Lower leg skin (tissue), 4 donors: Measurements from ENCODE around the gene GLOD4. TPM values are rescaled to one million over a fixed set of nuclear protein-coding genes. Genes with fewer than 3 reads are reported as not detected.

Experiments
- DNase-seq, 2 donors: peaks; one replicate each; pipeline ENCODE4 v3.0.0-alpha.2; 2019; ENCODE audit warnings: low spot score in 2 of 2
- H3K4me3 ChIP-seq: fragments of 200-600 bp; sonication (generic); 2 replicates; pipeline ENCODE4 v1.5.1; 2017; ENCODE audit warnings: mild to moderate bottlenecking, low read depth; ENCODE audit not compliant: poor library complexity, severe bottlenecking
- POLR2A ChIP-seq, 2 donors: fragments of 450-650 bp; IDR thresholded peaks; one replicate each; pipeline ENCODE4 v1.6.1; 2016 to 2017; ENCODE audit warnings: antibody characterized with exemption in 2 of 2, mild to moderate bottlenecking in 1 of 2, moderate library complexity in 1 of 2
- WGBS, 2 donors: methylation state at CpG; one replicate each; pipeline ENCODE4 v1.1.5; 2018; 5-methylcytosine and 5-hydroxymethylcytosine counted together
- intact Hi-C: fragments of 100-400 bp; cut with DNase I; formaldehyde crosslinking; loops from one replicate; pipeline ENCODE4 v1.15.0; 2023; ENCODE audit warnings: low total_unique reads
- total RNA-seq, 4 donors: library from RNA; depleted of rRNA; stranded (reverse); fragments of >200 nt; gene quantifications; one replicate each; pipeline ENCODE4 v1.1.0, GENCODE V29; 2016
- TF ChIP-seq, protein P1 (sequence below), 3 donors: fragments of 450-650 bp; IDR thresholded peaks; one replicate each; pipeline ENCODE4 v1.5.1; 2016; ENCODE audit warnings: antibody characterized with exemption in 3 of 3, mild to moderate bottlenecking in 3 of 3, moderate library complexity in 2 of 3

The GLOD4 gene
- total RNA-seq, 4 donors from 2014 or later: 69.7 to 99.5 (median 84.0) TPM

DNA sequence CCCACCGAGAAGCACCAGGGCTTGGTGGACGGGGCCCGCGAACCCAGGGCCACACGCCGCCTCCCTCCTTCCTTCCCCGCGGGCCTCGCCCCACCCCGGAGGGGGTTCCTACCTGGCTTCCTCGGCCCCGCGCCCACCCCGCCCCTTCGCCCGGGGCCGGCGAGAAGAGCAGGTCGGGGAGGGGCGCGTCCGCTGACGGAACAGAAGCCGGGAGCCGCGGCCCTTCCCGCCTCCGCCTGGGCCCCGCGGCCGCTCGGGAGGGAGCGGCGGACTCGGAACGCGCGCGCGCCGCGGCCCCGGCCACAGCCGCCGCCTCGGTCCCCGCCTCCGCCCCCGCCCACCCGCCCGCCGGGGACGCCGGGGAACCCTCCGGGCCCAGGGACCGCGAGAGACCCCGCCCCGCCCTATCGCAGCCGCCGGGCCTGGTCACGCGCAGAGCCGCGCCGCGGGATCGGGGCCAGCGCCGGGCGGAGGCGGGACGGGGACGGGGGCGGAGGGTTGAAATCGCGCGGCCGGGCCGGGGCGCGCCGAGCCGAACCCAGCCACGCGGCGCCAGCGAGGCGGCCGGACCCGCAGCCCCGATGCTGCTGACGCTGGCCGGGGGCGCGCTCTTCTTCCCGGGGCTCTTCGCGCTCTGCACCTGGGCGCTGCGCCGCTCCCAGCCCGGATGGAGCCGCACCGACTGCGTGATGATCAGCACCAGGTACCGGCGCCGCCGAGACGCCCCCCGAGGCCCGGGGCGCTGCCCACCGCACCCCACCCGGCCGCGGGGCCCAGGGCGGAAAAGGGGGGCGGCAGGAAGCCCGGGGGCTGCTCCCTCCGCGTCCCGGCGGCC lies 49.8 kb downstream of the GLOD4 start, which contains the start of gene TLCD3A:
TLCD3A (plus strand) TSS at position 530 of the 835 bp plus-strand sequence; CDS start at position 582, 52 bp downstream.
- TF ChIP-seq POLR2A (IDR thresholded peaks at IDR 0.05): no peak
- TF ChIP-seq, protein P1, sequence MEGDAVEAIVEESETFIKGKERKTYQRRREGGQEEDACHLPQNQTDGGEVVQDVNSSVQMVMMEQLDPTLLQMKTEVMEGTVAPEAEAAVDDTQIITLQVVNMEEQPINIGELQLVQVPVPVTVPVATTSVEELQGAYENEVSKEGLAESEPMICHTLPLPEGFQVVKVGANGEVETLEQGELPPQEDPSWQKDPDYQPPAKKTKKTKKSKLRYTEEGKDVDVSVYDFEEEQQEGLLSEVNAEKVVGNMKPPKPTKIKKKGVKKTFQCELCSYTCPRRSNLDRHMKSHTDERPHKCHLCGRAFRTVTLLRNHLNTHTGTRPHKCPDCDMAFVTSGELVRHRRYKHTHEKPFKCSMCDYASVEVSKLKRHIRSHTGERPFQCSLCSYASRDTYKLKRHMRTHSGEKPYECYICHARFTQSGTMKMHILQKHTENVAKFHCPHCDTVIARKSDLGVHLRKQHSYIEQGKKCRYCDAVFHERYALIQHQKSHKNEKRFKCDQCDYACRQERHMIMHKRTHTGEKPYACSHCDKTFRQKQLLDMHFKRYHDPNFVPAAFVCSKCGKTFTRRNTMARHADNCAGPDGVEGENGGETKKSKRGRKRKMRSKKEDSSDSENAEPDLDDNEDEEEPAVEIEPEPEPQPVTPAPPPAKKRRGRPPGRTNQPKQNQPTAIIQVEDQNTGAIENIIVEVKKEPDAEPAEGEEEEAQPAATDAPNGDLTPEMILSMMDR (IDR thresholded peaks at IDR 0.05): no peak
- intact Hi-C loops: no loop called here
- peak within 1 kb of the TSS; percentile 63 for H3K4me3 ChIP-seq
- DNase-seq: peak in 1 of 2 donors; percentile 93
- WGBS, 2 donors: 0% methylated on average over 40 to 45 of the region's 126 CpGs

DNA sequence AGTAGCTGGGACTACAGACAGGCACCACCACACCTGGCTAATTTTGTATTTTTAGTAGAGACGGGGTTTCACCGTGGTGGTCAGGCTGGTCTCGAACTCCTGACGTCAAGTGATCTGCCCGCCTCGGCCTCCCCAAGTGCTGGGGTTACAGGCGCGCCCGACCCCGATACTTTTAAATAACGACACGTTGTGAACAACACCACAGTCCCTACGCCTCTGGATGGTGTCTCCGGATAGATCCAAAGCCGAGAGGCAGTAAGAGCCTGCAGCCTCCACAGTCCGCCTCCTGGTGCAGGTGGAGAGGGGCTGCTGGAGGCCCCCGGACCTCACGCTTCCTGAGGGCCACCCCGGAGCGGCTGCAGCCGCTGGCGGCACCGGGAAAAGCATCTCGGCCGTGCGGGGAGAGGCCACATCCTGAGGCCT lies 50.4 kb downstream of the GLOD4 start:
- no peak for DNase-seq
- peak overlapping the region; percentile 51 for H3K4me3 ChIP-seq
- no peak for TF ChIP-seq POLR2A (IDR thresholded peaks at IDR 0.05)
- TF ChIP-seq, protein P1 (IDR thresholded peaks at IDR 0.05): no peak
- intact Hi-C loops: no loop called here
- 7 to 15% methylated on average over 18 to 23 of the region's 26 CpGs for WGBS, 2 donors

GRCh38 chr17:728911-729310 lies 53.2 kb downstream of the GLOD4 start:
- DNase-seq: peak in 1 of 2 donors; percentile 68
- H3K4me3 ChIP-seq: no peak overlapping the region
- WGBS, 2 donors: 62 to 67% methylated on average over 5 of the region's 5 CpGs
- intact Hi-C loops: no loop called here
- TF ChIP-seq, protein P1 (IDR thresholded peaks at IDR 0.05): no peak
- no peak for TF ChIP-seq POLR2A (IDR thresholded peaks at IDR 0.05)

GRCh38 chr17:726271-726919 lies 55.7 kb downstream of the GLOD4 start:
- WGBS, 2 donors: 61 to 76% methylated on average over 20 of the region's 20 CpGs
- DNase-seq: no peak

GRCh38 chr17:725746-726145 lies 56.3 kb downstream of the GLOD4 start:
- DNase-seq: no peak
- no peak overlapping the region for H3K4me3 ChIP-seq
- WGBS, 2 donors: 57 to 72% methylated on average over 12 of the region's 12 CpGs
- intact Hi-C loops: no loop called here
- TF ChIP-seq, protein P1 (IDR thresholded peaks at IDR 0.05): no peak
- TF ChIP-seq POLR2A (IDR thresholded peaks at IDR 0.05): no peak

More at GRCh38 chr17:726271-726919, 55.7 kb downstream of the GLOD4 start:
- no peak for TF ChIP-seq POLR2A (IDR thresholded peaks at IDR 0.05)
- TF ChIP-seq, protein P1 (IDR thresholded peaks at IDR 0.05): no peak
- no peak overlapping the region for H3K4me3 ChIP-seq
- intact Hi-C loops: no loop called here
